ENCODE data around the gene GPR171.
"Not testable (repeated sequence)": the region's sequence is repeated elsewhere in the genome, so short reads cannot be mapped to it uniquely, and the experiment has no call there.

The GPR171 gene

GRCh38 chr3:151203051-151203420 is at the start of gene GPR171:
TSS of gene GPR171 (minus strand) at chr3:151203216. CDS start at chr3:151199386, 3,830 bp downstream.
- DNase-seq, result no peak

GRCh38 chr3:151248772-151249337 is 45.8 kb upstream of the GPR171 start:
- DNase-seq, result no peak

- DNase-seq, result peak in 1 of 2 experiments; percentile 39
Measured at GRCh38 chr3:151242006-151242405, 39.0 kb upstream of the GPR171 start.

GRCh38 chr3:151236736-151237135 is 33.7 kb upstream of the GPR171 start:
- no peak for DNase-seq

GRCh38 chr3:151236316-151236715 is 33.3 kb upstream of the GPR171 start:
- DNase-seq, result no peak

GRCh38 chr3:151234825-151235224 is 31.8 kb upstream of the GPR171 start:
- DNase-seq, result no peak

- no peak for DNase-seq
Measured at GRCh38 chr3:151232991-151233390, 30.0 kb upstream of the GPR171 start.

GRCh38 chr3:151232403-151232802 is 29.4 kb upstream of the GPR171 start:
- DNase-seq, result not testable (repeated sequence)

- no peak for DNase-seq
Measured at GRCh38 chr3:151230646-151231045, 27.6 kb upstream of the GPR171 start.

GRCh38 chr3:151228666-151229040 is 25.6 kb upstream of the GPR171 start:
- DNase-seq, result peak; percentile 86 to 89

GRCh38 chr3:151227807-151228665 is 25.0 kb upstream of the GPR171 start:
- DNase-seq, result peak; percentile 38 to 83

GRCh38 chr3:151227266-151227806 is 24.3 kb upstream of the GPR171 start:
- peak in 1 of 2 experiments; percentile 63 for DNase-seq

GRCh38 chr3:151226825-151227224 is 23.8 kb upstream of the GPR171 start:
- no peak for DNase-seq

GRCh38 chr3:151226088-151226563 is 23.1 kb upstream of the GPR171 start:
- peak in 1 of 2 experiments; percentile 3 for DNase-seq

- no peak for DNase-seq
Measured at GRCh38 chr3:151225040-151225975, 22.3 kb upstream of the GPR171 start.

- DNase-seq, result no peak
Measured at GRCh38 chr3:151224268-151224866, 21.4 kb upstream of the GPR171 start.

- no peak for DNase-seq
Measured at GRCh38 chr3:151219056-151219455, 16.0 kb upstream of the GPR171 start.

GRCh38 chr3:151218136-151218535 is 15.1 kb upstream of the GPR171 start:
- DNase-seq, result no peak

- DNase-seq, result no peak
Measured at GRCh38 chr3:151216641-151217607, 13.9 kb upstream of the GPR171 start.

- DNase-seq, result no peak
Measured at GRCh38 chr3:151214459-151214858, 11.4 kb upstream of the GPR171 start.

- DNase-seq, result no peak
Measured at GRCh38 chr3:151213881-151214280, 10.9 kb upstream of the GPR171 start.
